ENCODE results near the gene GSTO2.
"Not testable (repeated sequence)": the region's sequence is repeated elsewhere in the genome, so short reads cannot be mapped to it uniquely, and the experiment has no call there.

Gene GSTO2

GRCh38 chr10:104245066-104245632, 23.8 kb upstream of the GSTO2 start:
- Mint-ChIP-seq H3K9me3 (peaks cover 20% of the 10 kb centered on the region), H3K27ac (no peak overlapping the region), H3K4me1 (ENCODE audit: low read depth) (peaks cover 17% of the 10 kb centered on the region), H3K36me3 (ENCODE audit: low read depth) (peaks cover 6% of the 10 kb centered on the region), H3K27me3 (ENCODE audit: low read depth) (peaks cover 22% of the 10 kb centered on the region), H3K4me3 (no peak overlapping the region)
- no peak for DNase-seq (ENCODE audit: low spot score)

DNA sequence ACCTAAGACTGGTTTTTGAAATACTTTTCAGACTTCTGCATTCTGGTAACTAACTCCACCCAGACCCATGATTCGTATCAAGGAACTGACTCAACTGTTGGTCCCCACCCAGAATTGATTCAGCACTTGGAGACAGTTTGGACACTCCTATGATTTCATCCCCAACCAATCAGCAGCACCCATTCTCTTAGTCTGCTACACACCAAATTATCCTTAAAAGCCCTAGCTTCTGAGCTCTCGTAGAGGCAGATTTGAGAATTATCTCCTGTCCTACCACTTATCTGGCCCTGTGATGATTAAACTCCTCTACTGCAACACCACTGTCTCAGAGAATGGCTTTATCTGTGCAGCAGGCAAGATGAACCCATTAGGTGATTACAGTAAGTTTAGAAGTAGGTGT, 22.0 kb upstream of the GSTO2 start:
- peaks cover 20% of the 10 kb centered on the region for H3K9me3 Mint-ChIP-seq
- peak overlapping the region; percentile 88 for H3K27ac Mint-ChIP-seq
- peaks cover 15% of the 10 kb centered on the region for H3K27me3 Mint-ChIP-seq (ENCODE audit: low read depth)
- peaks cover 6% of the 10 kb centered on the region for H3K36me3 Mint-ChIP-seq (ENCODE audit: low read depth)
- peak; percentile 24 for DNase-seq (ENCODE audit: low spot score)
- H3K4me1 Mint-ChIP-seq (ENCODE audit: low read depth): peaks cover 17% of the 10 kb centered on the region
- H3K4me3 Mint-ChIP-seq: peak overlapping the region; percentile 32

DNA sequence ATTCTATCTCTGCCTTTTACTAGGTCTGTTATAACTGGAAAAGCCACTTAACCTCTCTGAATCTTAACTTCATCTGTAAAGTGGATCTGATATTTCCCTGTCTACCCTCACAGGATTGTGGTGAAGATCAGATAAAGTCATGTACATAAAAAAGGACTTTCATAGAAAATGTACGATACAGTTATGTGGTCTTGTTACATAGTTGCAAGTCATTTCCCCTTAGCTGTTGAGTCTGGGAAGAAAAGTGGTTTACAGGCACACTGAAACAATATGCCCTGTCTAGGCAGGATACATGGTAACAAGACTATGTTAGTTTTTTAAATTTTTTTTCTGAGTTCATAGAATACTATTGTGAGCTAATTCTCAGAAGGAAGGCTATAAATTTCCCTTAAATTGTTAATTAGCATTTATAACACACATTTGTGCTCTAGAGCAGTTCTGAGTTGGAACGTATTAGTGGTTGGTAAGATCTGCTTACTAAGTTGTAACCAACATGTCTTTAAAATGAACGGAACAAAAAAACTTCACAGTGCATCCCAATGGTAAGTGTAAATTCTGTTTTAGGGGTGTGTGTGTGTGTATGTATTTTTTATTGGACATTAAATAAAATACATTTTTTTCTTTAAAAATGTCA, 21.4 kb upstream of the GSTO2 start:
- H3K4me3 Mint-ChIP-seq: peak overlapping the region; percentile 32
- DNase-seq (ENCODE audit: low spot score): no peak
- peaks cover 17% of the 10 kb centered on the region for H3K4me1 Mint-ChIP-seq (ENCODE audit: low read depth)
- H3K9me3 Mint-ChIP-seq: peaks cover 20% of the 10 kb centered on the region
- H3K36me3 Mint-ChIP-seq (ENCODE audit: low read depth): peaks cover 6% of the 10 kb centered on the region
- H3K27ac Mint-ChIP-seq: peak overlapping the region; percentile 88
- H3K27me3 Mint-ChIP-seq (ENCODE audit: low read depth): peaks cover 13% of the 10 kb centered on the region

GRCh38 chr10:104248931-104249330, 20.1 kb upstream of the GSTO2 start:
- Mint-ChIP-seq H3K9me3 (peaks cover 20% of the 10 kb centered on the region), H3K4me1 (ENCODE audit: low read depth) (peaks cover 24% of the 10 kb centered on the region), H3K36me3 (ENCODE audit: low read depth) (peaks cover 11% of the 10 kb centered on the region)
- H3K4me3 Mint-ChIP-seq; H3K27me3 Mint-ChIP-seq (ENCODE audit: low read depth); DNase-seq (ENCODE audit: low spot score); H3K27ac Mint-ChIP-seq: not testable (repeated sequence)

DNA sequence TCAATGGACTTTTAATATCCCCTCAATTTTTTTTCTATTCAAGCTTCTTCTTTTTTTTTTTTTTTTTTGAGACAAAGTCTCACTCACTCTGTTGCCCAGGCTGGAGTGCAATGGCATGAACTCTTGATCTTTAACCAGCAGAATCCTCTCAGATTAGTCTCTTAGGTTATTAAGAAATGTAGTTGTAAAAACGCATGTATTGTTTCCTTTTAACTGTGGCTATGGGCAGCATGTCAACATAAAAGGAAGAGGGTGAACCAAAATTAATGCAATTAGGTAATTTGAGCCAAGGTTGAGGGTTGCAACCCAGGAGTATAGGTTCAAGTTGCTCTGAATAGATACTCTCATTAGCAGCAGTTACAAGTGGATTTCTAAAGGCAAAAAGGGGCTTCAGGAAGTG, 18.6 kb upstream of the GSTO2 start:
- H3K9me3 Mint-ChIP-seq: peaks cover 20% of the 10 kb centered on the region

DNA sequence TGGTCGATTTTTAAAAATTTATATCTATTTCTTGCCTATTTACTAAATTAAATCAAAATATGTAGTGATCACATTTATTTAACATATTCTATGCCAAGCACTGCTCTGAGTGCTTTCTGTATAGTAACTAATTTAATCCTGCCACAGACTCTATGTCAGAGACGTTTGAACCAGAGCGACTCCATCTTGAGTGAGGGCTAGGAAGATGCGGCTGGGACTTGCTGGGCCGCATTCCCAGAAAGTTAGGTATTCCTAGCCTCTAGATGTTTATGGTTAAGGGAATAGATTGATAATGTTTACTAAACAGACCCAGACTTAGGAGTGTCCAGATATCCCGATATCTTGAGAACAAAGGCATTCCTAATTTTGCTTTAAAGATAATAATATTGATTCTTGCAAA, 17.5 kb upstream of the GSTO2 start:
- H3K9me3 Mint-ChIP-seq: peaks cover 11% of the 10 kb centered on the region
- no peak for DNase-seq (ENCODE audit: low spot score)
- H3K27ac Mint-ChIP-seq: no peak overlapping the region
- H3K36me3 Mint-ChIP-seq (ENCODE audit: low read depth): peaks cover 19% of the 10 kb centered on the region
- H3K27me3 Mint-ChIP-seq (ENCODE audit: low read depth): peaks cover 9% of the 10 kb centered on the region
- peaks cover 37% of the 10 kb centered on the region for H3K4me1 Mint-ChIP-seq (ENCODE audit: low read depth)
- no peak overlapping the region for H3K4me3 Mint-ChIP-seq

More for the DNA sequence above, 18.6 kb upstream of the GSTO2 start:
- Mint-ChIP-seq H3K4me1 (ENCODE audit: low read depth) (peaks cover 29% of the 10 kb centered on the region), H3K27ac (no peak overlapping the region), H3K27me3 (ENCODE audit: low read depth) (peaks cover 9% of the 10 kb centered on the region), H3K4me3 (no peak overlapping the region), H3K36me3 (ENCODE audit: low read depth) (peaks cover 12% of the 10 kb centered on the region)
- no peak for DNase-seq (ENCODE audit: low spot score)

- Mint-ChIP-seq H3K9me3 (peaks cover 2% of the 10 kb centered on the region), H3K4me1 (ENCODE audit: low read depth) (peaks cover 34% of the 10 kb centered on the region), H3K36me3 (ENCODE audit: low read depth) (peaks cover 19% of the 10 kb centered on the region), H3K4me3 (no peak overlapping the region), H3K27ac (no peak overlapping the region), H3K27me3 (ENCODE audit: low read depth) (peaks cover 9% of the 10 kb centered on the region)
- DNase-seq (ENCODE audit: low spot score): no peak
These were observed 16.6 kb upstream of the GSTO2 start for GRCh38 chr10:104252368-104252767.

- peaks cover 9% of the 10 kb centered on the region for H3K27me3 Mint-ChIP-seq (ENCODE audit: low read depth)
- H3K36me3 Mint-ChIP-seq (ENCODE audit: low read depth): peaks cover 23% of the 10 kb centered on the region
- no peak for DNase-seq (ENCODE audit: low spot score)
- peaks cover 31% of the 10 kb centered on the region for H3K4me1 Mint-ChIP-seq (ENCODE audit: low read depth)
- H3K9me3 Mint-ChIP-seq: no peaks in the 10 kb centered on the region
- H3K4me3 Mint-ChIP-seq: peak overlapping the region; percentile 51
- peak overlapping the region; percentile 95 for H3K27ac Mint-ChIP-seq
These were observed 15.9 kb upstream of the GSTO2 start for GRCh38 chr10:104253106-104253505.

DNA sequence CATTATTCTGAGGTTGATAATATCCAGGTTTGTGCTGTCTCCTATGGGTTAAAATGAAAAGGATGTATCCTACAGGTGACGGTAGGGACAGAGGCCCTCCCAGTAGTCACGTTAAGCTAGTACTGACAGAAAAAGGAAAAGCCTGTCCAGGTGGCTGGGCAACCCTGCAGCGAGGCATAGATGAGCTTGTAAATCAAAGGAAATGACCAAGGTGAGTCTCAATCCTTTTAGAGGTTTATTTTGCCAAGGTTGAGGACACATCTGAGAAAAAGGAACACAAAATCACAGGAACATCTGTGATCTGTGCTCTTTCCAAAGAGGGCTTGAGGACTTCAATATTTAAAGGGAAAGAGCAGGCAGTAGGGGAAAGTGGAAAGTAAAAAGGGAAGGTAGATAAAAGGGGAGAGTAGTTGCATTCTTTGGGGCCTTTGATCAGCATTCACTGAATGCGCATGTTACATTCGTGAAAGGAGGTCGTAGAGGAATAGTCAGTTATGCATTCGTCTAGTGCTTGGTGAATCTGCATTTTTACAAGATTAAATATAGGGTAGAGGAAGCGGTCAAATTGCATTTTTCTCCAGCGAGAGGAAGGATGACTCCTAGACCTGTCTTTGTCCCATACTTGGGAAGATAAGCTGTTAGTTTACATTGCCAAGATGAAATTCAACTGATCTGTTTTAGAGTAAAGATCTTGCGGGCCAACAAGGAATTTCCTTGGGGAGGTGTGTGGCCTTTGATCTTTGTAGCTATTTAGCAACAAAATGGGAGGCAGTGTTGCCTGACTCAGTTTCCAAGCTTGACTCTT, 15.2 kb upstream of the GSTO2 start:
- Mint-ChIP-seq H3K36me3 (ENCODE audit: low read depth) (peaks cover 30% of the 10 kb centered on the region), H3K9me3 (no peaks in the 10 kb centered on the region), H3K4me3 (peak overlapping the region; percentile 98), H3K27me3 (ENCODE audit: low read depth) (peaks cover 9% of the 10 kb centered on the region), H3K4me1 (ENCODE audit: low read depth) (peaks cover 36% of the 10 kb centered on the region), H3K27ac (peak overlapping the region; percentile 95)
- no peak for DNase-seq (ENCODE audit: low spot score)

- peak; percentile 35 for DNase-seq (ENCODE audit: low spot score)
- Mint-ChIP-seq H3K4me3 (peak within 1 kb of the TSS; percentile 98), H3K4me1 (ENCODE audit: low read depth) (peaks cover 44% of the 10 kb centered on the region), H3K36me3 (ENCODE audit: low read depth) (peaks cover 39% of the 10 kb centered on the region), H3K9me3 (no peaks in the 10 kb centered on the region), H3K27ac (peak within 1 kb of the TSS; percentile 95), H3K27me3 (ENCODE audit: low read depth) (peaks cover 9% of the 10 kb centered on the region)
These were observed 14.3 kb upstream of the GSTO2 start, which contains the start of gene GSTO1 for GRCh38 chr10:104254493-104255310. Gene GSTO1 (plus strand): TSS chr10:104254892. CDS start chr10:104254929, 37 bp downstream.

DNA sequence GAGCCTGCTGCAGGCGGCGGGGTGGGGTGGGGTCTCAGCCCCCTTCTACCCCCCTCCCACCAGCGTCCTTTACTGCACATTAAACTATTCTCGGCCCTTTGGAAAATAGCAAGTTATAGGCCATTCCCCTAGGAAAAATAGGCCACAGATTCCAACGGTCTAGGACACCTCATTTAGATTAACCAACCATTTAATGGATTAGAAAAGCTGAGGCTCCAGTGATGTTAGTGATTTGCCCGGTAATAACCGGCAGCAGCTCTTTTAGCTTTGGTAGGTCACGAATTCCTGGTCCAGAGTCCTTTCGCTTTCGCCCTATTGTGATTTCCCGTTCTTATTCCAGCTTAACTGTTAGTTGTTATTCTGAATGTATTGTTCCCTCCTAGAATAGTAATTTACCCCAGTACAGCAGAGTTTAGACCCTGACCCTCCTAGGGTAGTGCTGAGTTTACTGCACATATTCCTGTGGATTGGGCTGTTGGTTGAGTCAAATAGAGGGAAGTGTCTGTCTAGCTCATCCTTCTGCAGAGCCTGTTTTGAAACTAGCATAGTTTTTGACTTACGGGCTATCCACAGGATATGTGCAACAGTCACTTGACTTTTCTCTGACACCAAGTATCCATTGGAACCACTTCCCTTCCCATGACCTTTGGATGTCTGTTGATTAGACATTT, 13.5 kb upstream of the GSTO2 start:
- Mint-ChIP-seq H3K4me1 (ENCODE audit: low read depth) (peaks cover 50% of the 10 kb centered on the region), H3K27me3 (ENCODE audit: low read depth) (peaks cover 3% of the 10 kb centered on the region)

GRCh38 chr10:104256335-104256961, 12.5 kb upstream of the GSTO2 start:
- H3K27me3 Mint-ChIP-seq (ENCODE audit: low read depth): no peaks in the 10 kb centered on the region
- H3K9me3 Mint-ChIP-seq: no peaks in the 10 kb centered on the region
- no peak for DNase-seq (ENCODE audit: low spot score)
- H3K27ac Mint-ChIP-seq: peak overlapping the region; percentile 43
- peaks cover 60% of the 10 kb centered on the region for H3K4me1 Mint-ChIP-seq (ENCODE audit: low read depth)
- peaks cover 56% of the 10 kb centered on the region for H3K36me3 Mint-ChIP-seq (ENCODE audit: low read depth)
- peak overlapping the region; percentile 98 for H3K4me3 Mint-ChIP-seq

More for the DNA sequence above, 13.5 kb upstream of the GSTO2 start:
- peak; percentile 21 for DNase-seq (ENCODE audit: low spot score)
- no peaks in the 10 kb centered on the region for H3K9me3 Mint-ChIP-seq
- peak overlapping the region; percentile 95 for H3K27ac Mint-ChIP-seq
- H3K36me3 Mint-ChIP-seq (ENCODE audit: low read depth): peaks cover 46% of the 10 kb centered on the region
- H3K4me3 Mint-ChIP-seq: peak overlapping the region; percentile 98

DNA sequence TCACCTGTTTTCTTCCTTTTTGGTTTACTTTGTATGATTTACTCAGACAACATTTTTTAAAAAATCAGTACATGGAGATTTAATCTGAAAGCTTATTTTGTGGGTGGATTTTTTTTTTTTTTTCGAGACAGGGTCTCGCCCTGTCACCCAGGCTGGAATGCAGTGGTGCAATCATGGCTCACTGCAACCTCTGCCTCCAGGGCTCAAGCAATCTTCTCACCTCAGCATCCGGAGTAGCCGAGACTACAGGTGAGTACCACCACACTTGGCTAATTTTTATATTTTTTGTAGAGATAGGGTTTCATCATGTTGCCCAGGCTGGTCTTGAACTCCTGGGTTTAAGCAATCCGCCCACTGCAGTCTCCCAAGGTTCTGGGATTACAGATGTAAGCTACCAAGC, 11.7 kb upstream of the GSTO2 start:
- Mint-ChIP-seq H3K9me3 (no peaks in the 10 kb centered on the region), H3K27me3 (ENCODE audit: low read depth) (no peaks in the 10 kb centered on the region), H3K27ac (no peak overlapping the region), H3K4me1 (ENCODE audit: low read depth) (peaks cover 65% of the 10 kb centered on the region), H3K4me3 (peak overlapping the region; percentile 98), H3K36me3 (ENCODE audit: low read depth) (peaks cover 64% of the 10 kb centered on the region)
- DNase-seq (ENCODE audit: low spot score): no peak

All from T-helper 2 cell treated with Interferon-gamma antibody and Interleukin-4, amounts not matched to agents 5 μg/mL and 100 μg/mL, for 36 hours (primary cell).